Fibroblast of the conjunctiva (primary cell): ENCODE data around the gene SLC1A1.
"Not testable (repeated sequence)": the region's sequence is repeated elsewhere in the genome, so short reads cannot be mapped to it uniquely, and the experiment has no call there.

Experiments
- DNase-seq: peaks from one replicate; pipeline ENCODE4 v3.0.0-alpha.2; 2010; ENCODE audit warnings: low read depth

SLC1A1 gene

GRCh38 chr9:4506490-4506889 lies 16.2 kb downstream of the SLC1A1 start:
- DNase-seq: no peak

- no peak for DNase-seq
Observed at GRCh38 chr9:4507306-4508130, 17.2 kb downstream of the SLC1A1 start.

GRCh38 chr9:4508246-4508906 lies 18.1 kb downstream of the SLC1A1 start:
- no peak for DNase-seq

- DNase-seq: no peak
Observed at GRCh38 chr9:4508907-4509589, 18.8 kb downstream of the SLC1A1 start.

GRCh38 chr9:4509590-4509984 lies 19.3 kb downstream of the SLC1A1 start:
- DNase-seq: no peak

- DNase-seq: no peak
Observed at GRCh38 chr9:4510546-4511322, 20.5 kb downstream of the SLC1A1 start.

GRCh38 chr9:4514252-4515128 lies 24.2 kb downstream of the SLC1A1 start:
- no peak for DNase-seq

- DNase-seq: no peak
Observed at GRCh38 chr9:4515958-4516375, 25.7 kb downstream of the SLC1A1 start.

- no peak for DNase-seq
Observed at GRCh38 chr9:4517274-4517673, 27.0 kb downstream of the SLC1A1 start.

- DNase-seq: no peak
Observed at GRCh38 chr9:4519604-4520003, 29.3 kb downstream of the SLC1A1 start.

GRCh38 chr9:4520055-4520454 lies 29.8 kb downstream of the SLC1A1 start:
- no peak for DNase-seq

- no peak for DNase-seq
Observed at GRCh38 chr9:4530375-4530774, 40.1 kb downstream of the SLC1A1 start.

GRCh38 chr9:4530831-4531230 lies 40.6 kb downstream of the SLC1A1 start:
- not testable (repeated sequence) for DNase-seq

GRCh38 chr9:4531355-4531754 lies 41.1 kb downstream of the SLC1A1 start:
- DNase-seq: not testable (repeated sequence)

- not testable (repeated sequence) for DNase-seq
Observed at GRCh38 chr9:4533881-4534280, 43.6 kb downstream of the SLC1A1 start.

GRCh38 chr9:4536196-4536595 lies 45.9 kb downstream of the SLC1A1 start:
- DNase-seq: not testable (repeated sequence)

- DNase-seq: no peak
Observed at GRCh38 chr9:4537581-4537980, 47.3 kb downstream of the SLC1A1 start.

GRCh38 chr9:4538107-4538506 lies 47.8 kb downstream of the SLC1A1 start:
- no peak for DNase-seq

- DNase-seq: no peak
Observed at GRCh38 chr9:4538621-4539020, 48.4 kb downstream of the SLC1A1 start.

GRCh38 chr9:4540425-4540824 lies 50.2 kb downstream of the SLC1A1 start:
- DNase-seq: no peak

- no peak for DNase-seq
Observed at GRCh38 chr9:4541281-4541680, 51.0 kb downstream of the SLC1A1 start.
